Muscle layer of duodenum (tissue), 2 donors: ENCODE data around the gene FAM117B.
"Not testable (repeated sequence)": the region's sequence is repeated elsewhere in the genome, so short reads cannot be mapped to it uniquely, and the experiment has no call there.

Experiments used
- H3K27ac ChIP-seq: one replicate; pipeline ENCODE4 v1.7.0; 2013; ENCODE audit warnings: mild to moderate bottlenecking, low read length
- H3K27me3 ChIP-seq: one replicate; pipeline ENCODE4 v1.7.0; 2013; ENCODE audit warnings: low read depth, mild to moderate bottlenecking, control low read depth, low read length
- H3K36me3 ChIP-seq, 2 donors: one replicate each; pipeline ENCODE4 v1.7.0; 2013; ENCODE audit warnings: low read length in 2 of 2, control low read depth in 1 of 2, mild to moderate bottlenecking in 1 of 2; ENCODE audit not compliant: insufficient read depth in 2 of 2, control insufficient read depth in 1 of 2
- H3K4me1 ChIP-seq, 2 donors: one replicate each; pipeline ENCODE4 v1.7.0; 2013; ENCODE audit warnings: low read length in 2 of 2, mild to moderate bottlenecking in 2 of 2, control low read depth in 1 of 2, moderate library complexity in 1 of 2; ENCODE audit not compliant: insufficient read depth in 2 of 2, control insufficient read depth in 1 of 2
- H3K4me3 ChIP-seq, 2 donors: one replicate each; pipeline ENCODE4 v1.7.0; 2013; ENCODE audit warnings: low read length in 2 of 2, low read depth in 1 of 2, mild to moderate bottlenecking in 1 of 2
- H3K9me3 ChIP-seq, 2 donors: one replicate each; pipeline ENCODE4 v1.7.0; 2013; ENCODE audit warnings: low read length in 2 of 2, control low read depth in 1 of 2, mild to moderate bottlenecking in 1 of 2; ENCODE audit not compliant: control insufficient read depth in 1 of 2
- donor health status: healthy.

FAM117B gene

DNA sequence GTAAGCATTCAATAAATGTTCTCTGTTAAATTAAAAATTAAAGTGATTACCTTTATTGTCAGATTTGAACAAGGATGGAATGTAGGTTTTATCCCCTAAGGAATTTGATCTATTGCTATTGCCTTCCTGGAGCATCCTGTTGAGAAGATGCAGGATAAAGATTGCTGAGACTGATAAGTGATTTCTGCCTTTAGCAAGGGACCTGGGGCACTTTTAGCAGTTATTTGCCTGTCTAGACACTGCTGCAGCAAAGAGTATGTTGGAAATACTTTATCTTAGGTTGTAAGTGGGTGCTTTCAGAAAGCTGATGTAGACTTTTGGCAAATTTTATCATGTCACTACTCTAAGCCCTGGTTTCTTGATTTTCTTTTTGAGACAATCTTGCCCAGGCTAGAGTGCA lies 69.5 kb downstream of the FAM117B start:
- H3K9me3 ChIP-seq, result peaks cover 0 to 3% of the 10 kb centered on the region in 2 donors
- no peaks in the 10 kb centered on the region for H3K27me3 ChIP-seq
- no peaks in the 10 kb centered on the region for H3K36me3 ChIP-seq
- no peaks in the 10 kb centered on the region for H3K4me1 ChIP-seq
- H3K4me3 ChIP-seq, result no peak overlapping the region
- H3K27ac ChIP-seq, result no peak overlapping the region

DNA sequence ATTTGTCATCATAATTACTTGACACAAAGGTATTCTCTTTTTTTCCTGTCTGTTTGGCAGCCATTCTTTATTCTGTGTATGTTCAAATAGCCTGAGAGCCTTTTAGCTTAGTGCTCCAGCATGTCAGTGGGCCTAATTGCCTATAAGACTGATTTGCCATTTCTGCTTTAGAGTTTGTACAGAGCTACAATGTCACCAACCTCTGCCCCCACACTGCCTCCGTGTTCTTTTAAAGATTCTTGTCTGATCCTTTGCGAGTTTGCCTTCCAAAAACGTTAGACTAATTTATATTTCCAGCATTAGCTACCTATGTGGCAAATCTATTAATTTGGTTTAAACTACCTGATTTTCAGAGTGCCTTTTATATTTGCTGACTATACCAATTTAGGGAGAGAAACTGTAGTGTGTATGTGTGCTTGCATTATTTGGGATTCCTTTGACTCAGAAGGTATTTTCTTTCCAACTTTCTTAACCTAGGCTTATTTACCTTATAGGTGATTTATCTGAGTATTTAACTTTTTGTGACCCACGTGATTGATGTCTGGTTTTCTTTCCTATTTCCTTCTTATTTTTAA lies 70.8 kb downstream of the FAM117B start:
- peaks cover 0 to 3% of the 10 kb centered on the region in 2 donors for H3K9me3 ChIP-seq
- no peaks in the 10 kb centered on the region for H3K27me3 ChIP-seq
- no peak overlapping the region for H3K4me3 ChIP-seq
- H3K4me1 ChIP-seq, result no peaks in the 10 kb centered on the region
- no peaks in the 10 kb centered on the region for H3K36me3 ChIP-seq
- no peak overlapping the region for H3K27ac ChIP-seq

DNA sequence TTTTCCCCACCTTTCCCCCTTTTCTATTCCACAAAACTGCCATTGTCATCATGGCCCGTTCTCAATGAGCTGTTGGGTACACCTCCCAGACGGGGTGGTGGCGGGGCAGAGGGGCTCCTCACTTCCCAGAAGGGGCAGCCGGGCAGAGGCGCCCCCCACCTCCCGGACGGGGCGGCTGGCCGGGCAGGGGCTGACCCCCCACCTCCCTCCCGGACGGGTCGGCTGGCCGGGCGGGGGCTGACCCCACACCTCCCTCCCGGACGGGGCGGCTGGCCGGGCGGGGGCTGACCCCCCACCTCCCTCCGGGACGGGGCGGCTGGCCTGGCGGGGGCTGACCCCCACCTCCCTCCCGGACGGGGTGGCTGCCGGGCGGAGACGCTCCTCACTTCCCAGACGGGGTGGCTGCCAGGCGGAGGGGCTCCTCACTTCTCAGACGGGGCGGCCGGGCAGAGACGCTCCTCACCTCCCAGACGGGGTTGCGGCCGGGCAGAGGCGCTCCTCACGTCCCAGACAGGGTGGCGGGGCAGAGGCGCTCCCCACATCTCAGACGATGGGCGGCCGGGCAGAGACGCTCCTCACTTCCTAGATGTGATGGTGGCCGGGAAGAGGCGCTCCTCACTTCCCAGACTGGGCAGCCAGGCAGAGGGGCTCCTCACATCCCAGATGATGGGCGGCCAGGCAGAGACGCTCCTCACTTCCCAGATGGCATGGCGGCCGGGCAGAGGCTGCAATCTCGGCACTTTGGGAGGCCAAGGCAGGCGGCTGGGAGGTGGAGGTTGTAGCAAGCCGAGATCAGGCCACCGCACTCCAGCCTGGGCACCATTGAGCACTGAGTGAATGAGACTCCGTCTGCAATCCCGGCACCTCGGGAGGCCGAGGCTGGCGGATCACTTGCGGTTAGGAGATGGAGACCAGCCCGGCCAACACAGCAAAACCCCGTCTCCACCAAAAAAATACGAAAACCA lies 80.5 kb downstream of the FAM117B start:
- not testable (repeated sequence) for H3K27me3 ChIP-seq, H3K4me3 ChIP-seq, H3K36me3 ChIP-seq, H3K27ac ChIP-seq, H3K4me1 ChIP-seq
- peaks cover 0 to 21% of the 10 kb centered on the region in 2 donors for H3K9me3 ChIP-seq

DNA sequence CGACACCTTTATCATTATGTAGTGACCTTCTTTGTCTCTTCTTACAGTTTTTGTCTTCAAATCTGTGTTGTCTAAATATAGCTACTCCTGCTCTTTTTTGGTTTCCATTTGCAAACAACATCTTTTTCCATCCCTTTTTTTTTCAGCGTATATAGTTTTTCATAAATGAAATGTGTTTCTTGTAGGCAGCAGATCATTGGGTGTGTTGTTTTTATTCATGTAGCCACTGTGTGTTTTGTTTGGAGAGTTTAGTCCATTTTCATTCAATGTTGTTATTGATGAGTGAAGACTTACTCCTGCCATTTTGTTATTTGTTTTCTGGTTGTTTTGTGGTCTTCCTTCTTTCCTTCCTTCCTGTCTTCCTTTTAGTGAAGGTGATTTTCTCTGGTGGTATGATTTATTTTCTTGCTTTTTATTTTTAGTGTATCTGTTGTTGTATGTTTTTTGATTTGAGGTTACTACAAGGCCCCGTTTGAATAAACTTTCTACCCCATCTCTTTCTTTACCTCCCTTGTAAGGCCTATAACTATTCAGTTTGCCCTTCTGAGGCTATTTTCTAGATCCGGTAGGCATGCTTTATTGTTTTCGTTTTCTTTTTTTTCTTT lies 81.4 kb downstream of the FAM117B start:
- Histone ChIP-seq H3K4me1 (no peaks in the 10 kb centered on the region), H3K27me3 (no peaks in the 10 kb centered on the region), H3K36me3 (no peaks in the 10 kb centered on the region), H3K27ac (no peak overlapping the region), H3K9me3 (peaks cover 0 to 17% of the 10 kb centered on the region in 2 donors), H3K4me3 (no peak overlapping the region)

DNA sequence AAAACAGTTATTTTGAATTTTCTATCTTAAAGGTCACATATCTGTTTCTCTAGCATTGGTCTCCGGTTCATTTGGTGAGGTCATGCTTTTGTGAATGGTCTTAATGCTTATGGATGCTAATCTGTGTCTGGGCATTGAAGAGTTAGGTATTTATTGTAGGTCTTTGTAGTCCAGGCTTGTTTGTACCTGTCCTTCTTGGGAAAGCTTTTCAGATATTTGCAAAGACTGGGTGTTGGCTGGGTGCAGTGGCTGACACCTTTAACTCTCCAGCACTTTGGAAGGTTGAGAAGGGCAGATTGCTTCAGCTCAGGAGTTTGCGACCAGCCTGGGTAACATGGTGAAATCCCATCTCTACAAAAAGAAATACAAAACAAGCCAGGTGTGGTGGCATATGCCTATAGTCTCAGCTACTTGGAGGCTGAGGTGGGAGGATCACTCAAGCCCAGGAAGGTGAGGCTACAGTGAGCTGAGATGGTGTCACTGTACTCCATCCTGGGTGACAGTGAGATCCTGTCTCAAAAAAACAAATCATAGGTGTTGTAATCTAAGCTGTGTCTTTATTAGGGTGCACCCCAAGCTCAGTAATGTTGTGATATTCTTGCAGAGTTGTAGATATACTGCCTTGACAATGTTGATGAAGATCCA lies 82.3 kb downstream of the FAM117B start:
- peaks cover 0 to 14% of the 10 kb centered on the region in 2 donors for H3K9me3 ChIP-seq
- H3K36me3 ChIP-seq, result no peaks in the 10 kb centered on the region
- H3K27ac ChIP-seq, result no peak overlapping the region
- H3K4me1 ChIP-seq, result no peaks in the 10 kb centered on the region
- H3K4me3 ChIP-seq, result no peak overlapping the region
- H3K27me3 ChIP-seq, result no peaks in the 10 kb centered on the region

DNA sequence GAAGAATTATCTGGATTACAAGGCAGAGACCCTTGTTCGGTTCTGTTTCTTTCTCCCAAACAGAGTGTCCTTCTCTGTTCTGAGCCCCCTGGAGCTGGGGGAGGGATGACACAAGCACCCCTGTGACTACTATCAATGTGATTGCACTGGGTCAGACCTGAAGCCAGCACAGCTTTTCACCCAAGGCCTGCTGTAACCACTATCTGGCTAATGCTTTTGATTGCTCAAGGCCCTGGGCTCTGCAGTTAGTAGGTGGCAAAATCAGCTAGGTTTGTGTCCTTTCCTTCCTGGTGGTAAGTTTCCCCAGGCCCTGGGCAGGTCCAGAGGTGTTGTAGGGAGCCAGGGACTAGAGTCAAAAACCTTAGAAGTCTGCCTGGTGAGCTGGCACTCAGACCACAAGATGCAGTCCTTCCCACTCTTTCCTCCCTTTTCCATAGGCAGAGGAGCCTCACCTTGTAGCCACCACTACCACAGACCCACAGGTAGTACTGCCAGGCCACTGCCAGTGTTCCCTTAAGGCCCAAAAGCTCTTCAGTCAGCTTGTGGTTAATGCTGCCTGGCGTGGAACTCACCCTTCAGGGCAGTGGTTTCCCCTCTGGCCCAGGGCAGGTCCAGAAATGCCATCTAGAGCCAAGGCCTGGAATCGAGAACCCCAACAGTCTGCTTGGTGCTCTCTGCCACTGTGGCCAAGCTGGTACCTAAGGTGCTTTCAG lies 83.0 kb downstream of the FAM117B start:
- no peaks in the 10 kb centered on the region for H3K27me3 ChIP-seq
- no peak overlapping the region for H3K4me3 ChIP-seq
- no peak overlapping the region for H3K27ac ChIP-seq
- H3K36me3 ChIP-seq, result no peaks in the 10 kb centered on the region
- no peaks in the 10 kb centered on the region for H3K4me1 ChIP-seq
- peaks cover 0 to 10% of the 10 kb centered on the region in 2 donors for H3K9me3 ChIP-seq

DNA sequence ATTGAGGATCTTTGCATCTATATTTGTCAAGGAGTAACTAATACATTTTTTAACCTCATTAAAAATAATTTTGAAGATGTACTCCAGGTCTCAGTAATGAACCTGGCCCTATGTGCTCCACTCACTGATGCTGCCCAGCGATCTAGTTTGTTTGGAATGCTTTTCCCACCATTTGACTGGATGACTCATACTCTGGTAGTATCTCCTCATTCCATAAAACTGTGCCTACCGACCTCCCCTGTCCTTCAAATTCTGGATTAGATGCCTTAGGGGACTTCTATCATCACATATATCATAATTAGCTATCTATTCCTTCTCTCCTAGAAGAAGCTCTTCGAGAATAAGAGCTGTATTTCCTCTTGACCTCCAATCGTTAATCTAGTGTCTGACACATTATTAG lies 83.8 kb downstream of the FAM117B start:
- peaks cover 0 to 4% of the 10 kb centered on the region in 2 donors for H3K9me3 ChIP-seq
- no peaks in the 10 kb centered on the region for H3K27me3 ChIP-seq
- no peak overlapping the region for H3K4me3 ChIP-seq
- H3K4me1 ChIP-seq, result no peaks in the 10 kb centered on the region
- H3K36me3 ChIP-seq, result no peaks in the 10 kb centered on the region
- no peak overlapping the region for H3K27ac ChIP-seq

DNA sequence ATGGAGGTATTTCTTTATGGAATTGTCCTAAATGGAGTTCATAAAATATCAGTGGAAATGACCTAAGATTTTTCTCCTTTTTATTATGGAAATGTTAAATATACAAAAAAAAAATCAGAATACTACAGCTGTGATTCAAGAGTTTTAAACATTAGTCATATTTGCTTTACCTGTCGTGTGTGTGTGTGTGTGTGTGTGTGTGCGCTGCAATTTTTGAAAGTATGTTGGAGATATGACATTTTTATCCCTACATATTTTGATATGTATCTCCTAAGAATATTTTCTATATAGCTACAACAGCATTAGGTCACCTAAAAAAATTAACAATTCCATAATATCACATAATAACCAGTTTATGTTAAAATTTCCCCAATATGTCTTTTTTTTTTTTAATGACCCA lies 85.5 kb downstream of the FAM117B start:
- Histone ChIP-seq H3K27ac (no peak overlapping the region), H3K4me3 (no peak overlapping the region), H3K27me3 (no peaks in the 10 kb centered on the region), H3K36me3 (no peaks in the 10 kb centered on the region), H3K9me3 (peaks cover 0 to 4% of the 10 kb centered on the region in 2 donors), H3K4me1 (no peaks in the 10 kb centered on the region)

DNA sequence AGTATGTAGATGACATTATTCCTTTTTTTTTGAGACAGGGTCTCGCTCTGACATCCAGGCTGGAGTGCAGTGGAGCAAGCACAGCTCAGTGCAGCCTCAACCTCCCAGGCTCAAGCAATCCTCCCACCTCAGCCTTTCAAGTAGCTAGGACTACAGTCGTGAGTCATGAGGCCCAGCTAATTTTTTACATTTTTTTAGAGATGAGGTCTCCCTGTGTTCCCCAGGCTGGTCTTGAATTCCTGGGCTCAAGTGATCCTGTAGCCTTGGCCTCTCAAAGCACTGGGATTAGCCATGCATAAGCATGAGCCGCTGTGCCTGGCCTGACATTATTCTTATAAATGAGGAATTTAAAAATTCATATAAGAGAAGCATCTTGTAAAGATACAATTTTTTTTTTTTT lies 86.9 kb downstream of the FAM117B start:
- Histone ChIP-seq H3K27me3 (no peaks in the 10 kb centered on the region), H3K4me1 (no peaks in the 10 kb centered on the region), H3K27ac (no peak overlapping the region), H3K36me3 (no peaks in the 10 kb centered on the region), H3K9me3 (no peaks in the 10 kb centered on the region), H3K4me3 (no peak overlapping the region)

DNA sequence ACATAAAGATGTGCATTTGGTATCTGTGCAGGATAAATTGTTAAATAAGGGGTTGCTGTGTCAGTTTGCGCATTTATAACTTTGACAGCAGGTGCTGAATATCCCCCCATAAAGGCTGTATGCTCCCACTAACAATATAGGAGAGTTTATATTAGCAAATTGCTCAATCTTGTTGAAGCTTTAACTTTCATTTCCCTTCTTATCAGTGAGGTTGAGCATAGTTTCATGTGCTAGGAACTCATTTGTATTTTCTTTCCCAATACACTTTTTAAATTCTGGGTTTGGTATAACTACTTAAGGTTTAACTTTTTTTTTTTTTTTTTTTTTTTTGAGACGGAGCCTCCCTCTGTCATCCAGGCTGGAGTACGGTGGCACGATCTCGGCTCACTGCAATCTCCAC lies 89.0 kb downstream of the FAM117B start:
- no peak overlapping the region for H3K27ac ChIP-seq
- H3K4me1 ChIP-seq, result no peaks in the 10 kb centered on the region
- no peak overlapping the region for H3K4me3 ChIP-seq
- H3K36me3 ChIP-seq, result no peaks in the 10 kb centered on the region
- no peaks in the 10 kb centered on the region for H3K9me3 ChIP-seq
- H3K27me3 ChIP-seq, result no peaks in the 10 kb centered on the region

DNA sequence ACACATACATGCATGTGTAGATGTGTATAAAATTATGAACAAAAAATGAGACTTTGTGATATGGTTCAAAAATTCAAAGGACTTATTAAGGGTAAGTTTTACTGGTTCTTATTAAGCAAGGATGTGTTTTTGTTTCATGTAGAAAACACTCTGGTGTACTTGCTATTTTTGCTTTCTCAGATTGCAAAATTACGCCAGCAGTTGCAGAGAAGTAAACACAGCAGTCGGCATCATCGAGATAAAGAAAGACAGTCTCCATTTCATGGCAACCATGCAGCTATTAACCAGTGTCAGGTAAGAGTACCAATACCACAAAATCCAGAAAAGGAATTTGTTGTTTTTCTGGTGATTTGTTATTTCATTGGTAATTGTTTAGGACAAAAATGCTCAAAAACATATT lies 91.3 kb downstream of the FAM117B start:
- H3K27ac ChIP-seq, result no peak overlapping the region
- H3K4me1 ChIP-seq, result no peaks in the 10 kb centered on the region
- H3K36me3 ChIP-seq, result no peaks in the 10 kb centered on the region
- H3K9me3 ChIP-seq, result no peaks in the 10 kb centered on the region
- no peaks in the 10 kb centered on the region for H3K27me3 ChIP-seq
- no peak overlapping the region for H3K4me3 ChIP-seq
